GM21360 (cell line): ENCODE data around the gene PPP1R1B.

ENCODE experiments used
- ATAC-seq: cut with Tn5 transposase; IDR thresholded peaks from one replicate; pipeline ENCODE4 v1.9.1; 2021; ENCODE audit warnings: mild to moderate bottlenecking, moderate library complexity; ENCODE audit not compliant: unreplicated experiment

PPP1R1B gene

GRCh38 chr17:39651923-39652586, 25.3 kb downstream of the PPP1R1B start:
- ATAC-seq: no peak

- no peak for ATAC-seq
Measured at GRCh38 chr17:39652587-39653315, 26.0 kb downstream of the PPP1R1B start.

GRCh38 chr17:39653316-39653661, 26.5 kb downstream of the PPP1R1B start:
- ATAC-seq: no peak

- no peak for ATAC-seq
Measured at GRCh38 chr17:39653662-39654331, 27.0 kb downstream of the PPP1R1B start.

GRCh38 chr17:39655105-39655504, 28.4 kb downstream of the PPP1R1B start:
- no peak for ATAC-seq

- no peak for ATAC-seq
Measured at GRCh38 chr17:39658346-39658745, 31.6 kb downstream of the PPP1R1B start.

GRCh38 chr17:39658760-39659159, 32.0 kb downstream of the PPP1R1B start:
- ATAC-seq: no peak

- ATAC-seq: no peak
Measured at GRCh38 chr17:39659279-39660010, 32.7 kb downstream of the PPP1R1B start.

- ATAC-seq: no peak
Measured at GRCh38 chr17:39660011-39660360, 33.2 kb downstream of the PPP1R1B start.

GRCh38 chr17:39660397-39661385, 33.9 kb downstream of the PPP1R1B start:
- ATAC-seq: no peak

- ATAC-seq: no peak
Measured at GRCh38 chr17:39661744-39662541, 35.2 kb downstream of the PPP1R1B start.

- ATAC-seq: no peak
Measured at GRCh38 chr17:39662551-39663339, 36.0 kb downstream of the PPP1R1B start.

GRCh38 chr17:39663340-39663687, 36.6 kb downstream of the PPP1R1B start:
- ATAC-seq: no peak

GRCh38 chr17:39663688-39664580, 37.2 kb downstream of the PPP1R1B start:
- no peak for ATAC-seq

GRCh38 chr17:39664581-39665561, 38.1 kb downstream of the PPP1R1B start, which contains the start of gene TCAP:
Gene TCAP, plus strand, starts transcription at chr17:39665349. Its CDS starts 11 bp downstream, at chr17:39665360.
- ATAC-seq: no peak

GRCh38 chr17:39665642-39666224, 39.0 kb downstream of the PPP1R1B start:
- ATAC-seq: no peak
